ENCODE data around the gene SLC19A1.

DNA sequence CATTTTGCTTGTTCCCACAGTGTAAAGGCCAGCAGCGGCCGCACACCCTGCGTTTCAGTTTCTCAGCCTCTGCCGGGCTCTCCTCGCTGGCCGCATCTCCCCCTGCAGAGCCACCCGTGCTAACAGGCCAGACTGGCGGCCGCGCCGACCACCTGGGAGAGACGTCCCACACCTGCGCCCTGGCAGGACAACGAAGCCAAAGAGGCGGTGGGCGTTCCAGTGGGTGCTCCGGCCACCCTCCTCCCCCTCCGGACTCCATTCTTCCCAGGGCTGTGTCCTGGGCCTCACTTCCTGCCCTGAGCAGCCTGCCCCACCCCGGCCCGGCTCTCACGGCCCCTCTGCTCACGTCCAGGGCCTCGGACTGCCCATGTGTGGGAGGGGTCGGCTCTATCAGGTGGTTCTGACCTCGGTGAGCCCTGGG lies 31.9 kb upstream of the SLC19A1 start:
- TF ChIP-seq NR2F2 (IDR thresholded peaks at IDR 0.05) (no peak), FOXA1 (IDR thresholded peaks at IDR 0.05) (no peak), TAF1 (conservative IDR thresholded peaks at IDR 0.05) (no peak), YY1 (IDR thresholded peaks at IDR 0.05) (no peak), JUND (IDR thresholded peaks at IDR 0.05) (no peak), SP1 (IDR thresholded peaks at IDR 0.05) (no peak), GABPA (IDR thresholded peaks at IDR 0.05 in 1 of 2, conservative IDR thresholded peaks at IDR 0.05 in 1 of 2) (no peak), HNF4A (conservative IDR thresholded peaks at IDR 0.05) (no peak), RAD21 (IDR thresholded peaks at IDR 0.05) (no peak)
- TF ChIP-seq, protein P1, sequence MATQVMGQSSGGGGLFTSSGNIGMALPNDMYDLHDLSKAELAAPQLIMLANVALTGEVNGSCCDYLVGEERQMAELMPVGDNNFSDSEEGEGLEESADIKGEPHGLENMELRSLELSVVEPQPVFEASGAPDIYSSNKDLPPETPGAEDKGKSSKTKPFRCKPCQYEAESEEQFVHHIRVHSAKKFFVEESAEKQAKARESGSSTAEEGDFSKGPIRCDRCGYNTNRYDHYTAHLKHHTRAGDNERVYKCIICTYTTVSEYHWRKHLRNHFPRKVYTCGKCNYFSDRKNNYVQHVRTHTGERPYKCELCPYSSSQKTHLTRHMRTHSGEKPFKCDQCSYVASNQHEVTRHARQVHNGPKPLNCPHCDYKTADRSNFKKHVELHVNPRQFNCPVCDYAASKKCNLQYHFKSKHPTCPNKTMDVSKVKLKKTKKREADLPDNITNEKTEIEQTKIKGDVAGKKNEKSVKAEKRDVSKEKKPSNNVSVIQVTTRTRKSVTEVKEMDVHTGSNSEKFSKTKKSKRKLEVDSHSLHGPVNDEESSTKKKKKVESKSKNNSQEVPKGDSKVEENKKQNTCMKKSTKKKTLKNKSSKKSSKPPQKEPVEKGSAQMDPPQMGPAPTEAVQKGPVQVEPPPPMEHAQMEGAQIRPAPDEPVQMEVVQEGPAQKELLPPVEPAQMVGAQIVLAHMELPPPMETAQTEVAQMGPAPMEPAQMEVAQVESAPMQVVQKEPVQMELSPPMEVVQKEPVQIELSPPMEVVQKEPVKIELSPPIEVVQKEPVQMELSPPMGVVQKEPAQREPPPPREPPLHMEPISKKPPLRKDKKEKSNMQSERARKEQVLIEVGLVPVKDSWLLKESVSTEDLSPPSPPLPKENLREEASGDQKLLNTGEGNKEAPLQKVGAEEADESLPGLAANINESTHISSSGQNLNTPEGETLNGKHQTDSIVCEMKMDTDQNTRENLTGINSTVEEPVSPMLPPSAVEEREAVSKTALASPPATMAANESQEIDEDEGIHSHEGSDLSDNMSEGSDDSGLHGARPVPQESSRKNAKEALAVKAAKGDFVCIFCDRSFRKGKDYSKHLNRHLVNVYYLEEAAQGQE (IDR thresholded peaks at IDR 0.05), result no peak
- TF ChIP-seq, protein P2, sequence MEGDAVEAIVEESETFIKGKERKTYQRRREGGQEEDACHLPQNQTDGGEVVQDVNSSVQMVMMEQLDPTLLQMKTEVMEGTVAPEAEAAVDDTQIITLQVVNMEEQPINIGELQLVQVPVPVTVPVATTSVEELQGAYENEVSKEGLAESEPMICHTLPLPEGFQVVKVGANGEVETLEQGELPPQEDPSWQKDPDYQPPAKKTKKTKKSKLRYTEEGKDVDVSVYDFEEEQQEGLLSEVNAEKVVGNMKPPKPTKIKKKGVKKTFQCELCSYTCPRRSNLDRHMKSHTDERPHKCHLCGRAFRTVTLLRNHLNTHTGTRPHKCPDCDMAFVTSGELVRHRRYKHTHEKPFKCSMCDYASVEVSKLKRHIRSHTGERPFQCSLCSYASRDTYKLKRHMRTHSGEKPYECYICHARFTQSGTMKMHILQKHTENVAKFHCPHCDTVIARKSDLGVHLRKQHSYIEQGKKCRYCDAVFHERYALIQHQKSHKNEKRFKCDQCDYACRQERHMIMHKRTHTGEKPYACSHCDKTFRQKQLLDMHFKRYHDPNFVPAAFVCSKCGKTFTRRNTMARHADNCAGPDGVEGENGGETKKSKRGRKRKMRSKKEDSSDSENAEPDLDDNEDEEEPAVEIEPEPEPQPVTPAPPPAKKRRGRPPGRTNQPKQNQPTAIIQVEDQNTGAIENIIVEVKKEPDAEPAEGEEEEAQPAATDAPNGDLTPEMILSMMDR (IDR thresholded peaks at IDR 0.05; ENCODE audit: low read depth, low read length, missing input control), result no peak
- TF ChIP-seq, protein P3, sequence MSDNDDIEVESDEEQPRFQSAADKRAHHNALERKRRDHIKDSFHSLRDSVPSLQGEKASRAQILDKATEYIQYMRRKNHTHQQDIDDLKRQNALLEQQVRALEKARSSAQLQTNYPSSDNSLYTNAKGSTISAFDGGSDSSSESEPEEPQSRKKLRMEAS (IDR thresholded peaks at IDR 0.05), result no peak
- TF ChIP-seq, protein P4, sequence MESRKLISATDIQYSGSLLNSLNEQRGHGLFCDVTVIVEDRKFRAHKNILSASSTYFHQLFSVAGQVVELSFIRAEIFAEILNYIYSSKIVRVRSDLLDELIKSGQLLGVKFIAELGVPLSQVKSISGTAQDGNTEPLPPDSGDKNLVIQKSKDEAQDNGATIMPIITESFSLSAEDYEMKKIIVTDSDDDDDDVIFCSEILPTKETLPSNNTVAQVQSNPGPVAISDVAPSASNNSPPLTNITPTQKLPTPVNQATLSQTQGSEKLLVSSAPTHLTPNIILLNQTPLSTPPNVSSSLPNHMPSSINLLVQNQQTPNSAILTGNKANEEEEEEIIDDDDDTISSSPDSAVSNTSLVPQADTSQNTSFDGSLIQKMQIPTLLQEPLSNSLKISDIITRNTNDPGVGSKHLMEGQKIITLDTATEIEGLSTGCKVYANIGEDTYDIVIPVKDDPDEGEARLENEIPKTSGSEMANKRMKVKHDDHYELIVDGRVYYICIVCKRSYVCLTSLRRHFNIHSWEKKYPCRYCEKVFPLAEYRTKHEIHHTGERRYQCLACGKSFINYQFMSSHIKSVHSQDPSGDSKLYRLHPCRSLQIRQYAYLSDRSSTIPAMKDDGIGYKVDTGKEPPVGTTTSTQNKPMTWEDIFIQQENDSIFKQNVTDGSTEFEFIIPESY (IDR thresholded peaks at IDR 0.05), result no peak
